ENCODE measurements around the gene TBC1D20.

TBC1D20 gene

DNA sequence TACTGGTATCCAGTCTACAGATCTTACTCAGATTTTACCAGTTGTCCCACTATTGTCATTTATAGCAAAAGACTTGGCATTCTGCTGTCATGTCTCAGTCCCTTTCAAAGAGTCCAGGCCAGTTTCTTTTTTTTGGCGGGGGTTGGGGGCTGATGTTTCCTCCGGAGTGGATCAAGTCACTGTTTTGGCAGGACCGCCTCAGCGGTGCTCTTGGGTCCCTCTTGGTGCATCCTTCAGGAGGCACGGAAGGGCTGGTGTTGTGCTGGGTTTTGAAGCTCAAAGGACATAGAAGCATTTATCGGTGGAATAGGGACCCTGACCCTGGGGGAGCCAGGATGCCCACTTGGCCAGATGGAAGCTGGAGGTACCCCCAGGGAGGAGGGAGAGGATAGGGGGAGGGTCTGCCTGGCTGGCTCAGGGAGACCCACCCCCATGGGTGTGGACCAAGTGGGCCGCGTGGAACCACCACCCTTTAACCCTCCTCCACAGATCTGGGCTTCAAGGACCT lies 43.4 kb downstream of the TBC1D20 start:
- DNase-seq = no peak

DNA sequence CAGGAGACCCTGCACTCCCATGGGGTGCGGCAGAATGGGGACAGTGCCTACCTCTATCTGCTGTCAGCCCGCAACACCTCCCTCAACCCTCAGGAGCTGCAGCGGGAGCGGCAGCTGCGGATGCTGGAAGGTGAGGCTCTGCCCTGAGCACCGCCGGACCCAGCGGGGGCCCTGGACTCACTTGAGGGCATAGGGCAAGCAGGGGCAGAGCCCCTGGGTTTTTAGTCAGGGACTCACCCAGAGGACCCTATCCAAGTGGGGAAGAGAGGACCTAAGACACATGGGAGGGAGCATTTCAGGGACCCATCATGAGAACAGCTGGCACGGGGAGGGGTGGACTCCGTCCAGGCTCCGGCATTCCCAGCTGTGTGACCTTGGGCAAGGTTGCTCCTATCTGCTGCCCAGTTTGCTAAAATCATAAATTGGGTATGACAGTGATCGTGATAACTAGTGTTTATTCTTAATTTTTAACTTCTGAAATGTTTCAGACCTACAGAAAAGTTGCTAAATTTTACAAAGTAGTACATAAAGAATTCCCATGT lies 44.5 kb downstream of the TBC1D20 start:
- no peak for DNase-seq

DNA sequence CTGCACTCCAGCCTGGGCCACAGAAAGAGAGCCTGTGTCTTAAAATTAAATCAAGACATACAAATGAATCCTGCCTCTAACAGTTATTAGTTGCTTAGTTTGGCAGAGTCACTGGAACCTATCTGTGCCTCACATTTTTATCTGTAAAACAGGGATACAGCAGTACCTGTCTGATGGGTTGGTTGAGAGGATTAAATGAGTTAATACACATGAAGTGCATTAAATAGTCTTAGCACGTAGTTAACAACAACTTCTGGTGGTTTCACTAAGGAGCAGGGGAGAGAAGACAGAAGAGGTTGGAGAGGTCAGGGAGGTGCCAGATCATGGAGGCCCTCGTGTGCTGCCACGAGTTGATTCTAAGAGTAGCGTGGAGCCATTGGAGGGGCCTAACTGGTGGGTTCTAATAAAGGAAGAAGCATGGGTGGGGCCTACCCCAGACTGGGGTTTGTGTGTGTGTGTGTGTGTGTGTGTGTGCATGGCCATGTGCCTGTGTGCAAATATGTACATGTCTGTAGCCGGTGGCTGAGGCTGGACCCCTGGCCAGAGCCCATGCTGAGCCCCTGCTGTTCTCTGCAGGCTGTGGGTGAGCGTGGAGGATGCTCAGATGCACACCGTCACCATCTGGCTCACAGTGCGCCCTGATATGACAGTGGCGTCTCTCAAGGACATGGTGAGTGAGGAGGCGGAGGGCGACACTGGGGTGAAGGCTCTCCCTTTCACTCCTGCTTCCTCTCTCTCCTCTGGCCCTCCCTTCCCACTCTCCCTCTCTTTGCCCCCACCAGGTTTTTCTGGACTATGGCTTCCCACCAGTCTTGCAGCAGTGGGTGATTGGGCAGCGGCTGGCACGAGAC lies 45.2 kb downstream of the TBC1D20 start:
- DNase-seq = no peak

DNA sequence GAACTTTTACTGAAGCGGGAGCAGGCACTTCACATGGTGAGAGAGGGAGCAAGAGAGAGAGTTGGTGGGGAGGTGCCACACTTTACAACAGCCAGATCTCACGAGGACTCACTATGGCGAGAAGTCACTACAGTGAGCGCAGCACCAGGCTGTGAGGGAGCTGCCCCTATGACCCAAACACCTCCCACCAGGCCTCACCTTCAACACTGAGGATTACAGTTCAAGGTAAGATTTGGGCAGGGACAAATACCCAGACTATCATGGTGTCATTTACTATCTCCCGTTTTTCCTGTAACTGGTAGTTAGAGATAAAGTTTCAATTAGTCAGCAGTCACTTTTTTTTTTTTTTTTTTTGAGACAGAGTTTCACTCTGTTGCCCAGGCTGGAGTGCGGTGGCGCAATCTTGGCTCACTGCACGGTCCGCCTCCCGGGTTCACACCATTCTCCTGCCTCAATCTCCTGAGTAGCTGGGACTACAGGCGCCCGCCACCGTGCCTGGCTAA lies 46.5 kb downstream of the TBC1D20 start:
- DNase-seq = no peak

DNA sequence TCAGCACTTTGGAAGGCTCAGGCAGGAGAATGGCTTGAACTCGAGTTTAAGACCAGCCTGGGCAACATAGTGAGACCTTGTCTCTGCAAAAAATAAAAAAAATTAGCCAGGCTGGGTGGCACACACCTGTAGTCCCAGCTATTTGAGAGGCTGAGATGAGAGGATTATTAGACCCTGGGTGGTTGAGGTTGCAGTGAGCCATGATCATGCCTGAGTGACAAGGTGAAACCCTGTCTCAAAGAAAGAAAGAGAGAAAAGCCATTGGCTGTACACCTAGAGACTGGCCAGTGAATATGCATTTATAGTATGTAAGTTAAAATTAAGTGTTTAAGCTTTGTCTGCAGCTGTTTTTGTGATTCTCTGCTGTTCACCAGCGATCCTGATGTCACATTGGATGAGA lies 48.2 kb downstream of the TBC1D20 start:
- no peak for DNase-seq

DNA sequence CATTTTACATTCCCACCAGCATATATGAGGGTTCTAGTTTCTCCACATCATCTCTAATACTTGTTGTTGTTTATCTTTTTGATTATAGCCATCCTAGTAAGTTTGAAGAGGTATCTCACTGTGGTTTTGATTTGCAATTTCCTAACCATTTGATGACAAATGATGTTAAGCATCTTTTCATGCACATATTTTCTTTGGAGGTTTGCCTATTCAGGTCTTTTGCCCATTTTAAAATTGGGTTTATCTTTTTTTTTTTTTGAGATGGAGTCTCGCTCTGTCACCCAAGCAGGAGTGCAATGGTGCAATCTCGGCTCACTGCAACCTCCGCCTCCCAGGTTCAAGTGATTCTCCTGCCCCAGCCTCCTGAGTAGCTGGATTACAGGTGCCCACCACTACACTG lies 50.3 kb downstream of the TBC1D20 start:
- DNase-seq = no peak

DNA sequence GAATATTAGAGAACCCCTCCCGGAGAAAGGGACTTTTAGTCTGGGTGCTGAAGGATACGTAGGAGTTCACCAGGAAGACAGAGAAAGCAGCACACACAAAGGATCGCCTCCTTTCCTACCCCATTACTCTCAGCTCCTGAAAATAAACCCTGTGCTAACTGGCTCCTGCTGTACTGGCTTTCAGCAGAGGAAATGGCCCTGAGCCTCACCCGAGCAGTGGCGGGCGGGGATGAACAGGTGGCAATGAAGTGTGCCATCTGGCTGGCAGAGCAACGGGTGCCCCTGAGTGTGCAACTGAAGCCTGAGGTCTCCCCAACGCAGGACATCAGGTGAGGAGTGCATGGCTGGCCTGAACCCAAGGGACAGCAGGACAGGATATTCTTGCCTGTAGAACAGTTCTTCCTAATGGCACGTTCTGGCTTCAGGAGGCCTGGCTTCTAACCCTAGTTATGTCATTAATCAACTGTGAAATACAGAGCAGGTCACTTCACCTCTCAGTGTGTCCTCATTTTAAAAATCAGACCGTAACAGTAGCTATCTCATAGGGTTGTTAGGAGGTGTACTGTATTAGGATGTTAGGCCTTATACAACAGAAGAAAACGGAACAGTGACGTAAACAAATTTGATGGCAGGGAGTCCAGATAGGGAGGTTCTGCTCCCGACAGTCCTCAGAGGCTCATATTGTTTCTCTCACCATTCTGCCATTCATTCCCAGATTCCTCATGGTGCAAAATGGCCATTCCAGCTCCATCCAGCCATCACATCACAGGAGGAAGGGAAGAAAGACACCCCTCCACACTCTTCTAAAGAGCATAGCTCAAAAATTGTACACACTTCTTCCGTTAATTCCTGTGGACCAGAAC lies 52.4 kb downstream of the TBC1D20 start:
- DNase-seq = no peak

DNA sequence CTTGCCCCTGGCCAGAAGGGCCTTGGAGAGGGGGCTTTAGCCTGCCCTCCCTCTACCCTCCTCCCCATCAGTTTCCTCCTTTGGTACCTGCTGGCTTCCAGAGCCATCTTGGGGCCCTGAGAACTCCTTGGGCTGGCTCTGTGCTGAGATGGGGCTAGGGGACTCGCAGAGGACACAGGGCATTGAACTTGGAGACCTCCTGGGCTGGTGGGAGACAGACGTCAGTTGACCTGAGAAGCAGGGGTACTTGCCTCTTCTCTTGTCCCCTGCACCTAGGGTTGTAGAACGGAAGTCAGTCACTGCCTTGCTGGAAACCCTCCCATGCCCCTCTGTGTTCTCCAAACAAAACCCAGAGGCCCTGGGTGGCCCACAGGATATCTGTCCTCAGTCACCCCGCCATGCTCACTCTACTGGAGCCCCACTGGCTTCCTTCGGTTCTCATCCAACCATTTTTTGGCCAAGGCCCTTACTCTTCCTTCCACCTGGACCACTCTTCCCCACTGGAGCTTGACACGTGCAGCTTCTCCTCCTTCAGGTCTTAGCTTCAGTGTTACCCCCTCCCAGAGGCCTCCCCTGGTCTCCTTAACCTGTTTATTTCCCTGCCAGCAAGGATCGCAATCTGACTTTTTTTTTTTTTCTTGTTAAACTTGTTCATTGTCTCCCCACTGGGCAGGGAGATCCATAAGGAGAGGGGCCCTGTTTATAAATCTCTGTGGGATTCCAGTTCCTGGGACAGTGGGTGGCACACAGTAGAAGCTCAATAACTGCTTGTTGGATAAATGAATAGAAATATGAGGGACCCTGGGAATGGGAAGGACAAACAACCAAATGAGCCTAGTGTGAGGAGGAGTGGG lies 53.3 kb downstream of the TBC1D20 start:
- DNase-seq = no peak

DNA sequence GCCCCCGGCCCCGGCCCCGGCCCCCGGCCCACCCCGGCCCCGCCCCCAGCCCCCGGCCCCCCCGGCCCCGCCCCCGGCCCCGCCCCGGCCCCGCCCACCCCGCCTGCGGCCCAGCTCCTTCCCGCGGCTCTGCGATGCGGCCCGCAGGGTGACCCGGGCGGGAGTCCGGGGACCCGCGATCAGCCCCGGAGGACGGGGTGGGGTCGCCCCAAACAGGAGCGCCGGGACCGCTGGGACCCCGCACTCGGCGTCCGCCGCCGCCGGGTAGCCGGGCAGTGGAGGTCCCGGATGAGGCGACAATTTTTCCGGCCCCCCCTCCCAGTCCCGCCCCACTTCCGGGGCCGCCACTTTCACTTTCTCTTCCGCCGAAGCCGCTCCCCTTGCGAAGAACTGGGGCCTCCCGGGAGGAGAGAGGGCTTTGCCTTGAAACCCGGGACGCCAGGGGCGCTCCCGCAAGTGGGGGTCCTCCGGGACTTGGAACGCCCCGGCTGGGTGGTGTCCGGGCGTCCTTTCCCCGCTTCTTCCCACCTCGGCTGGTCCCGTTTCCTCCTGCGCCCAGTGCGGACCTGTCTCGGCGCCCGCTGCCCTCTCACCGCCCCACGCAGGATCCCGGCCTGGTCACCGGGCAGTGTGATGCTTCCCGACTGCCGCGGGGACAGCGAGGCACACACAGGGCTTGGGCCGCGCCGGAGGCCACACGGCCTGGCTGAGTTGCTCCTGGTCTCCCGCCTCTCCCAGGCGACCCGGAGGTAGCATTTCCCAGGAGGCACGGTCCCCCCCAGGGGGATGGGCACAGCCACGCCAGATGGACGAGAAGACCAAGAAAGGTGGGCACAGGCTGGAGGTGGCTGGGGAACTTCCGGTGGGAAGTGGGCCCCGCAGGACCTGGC lies 54.1 kb downstream of the TBC1D20 start, which contains the start of gene RBCK1:
Gene RBCK1, plus strand, starts transcription at position 347 of the 890 bp plus-strand sequence. Its CDS starts 459 bp downstream, at position 806.
- peak; percentile 86 for DNase-seq

DNA sequence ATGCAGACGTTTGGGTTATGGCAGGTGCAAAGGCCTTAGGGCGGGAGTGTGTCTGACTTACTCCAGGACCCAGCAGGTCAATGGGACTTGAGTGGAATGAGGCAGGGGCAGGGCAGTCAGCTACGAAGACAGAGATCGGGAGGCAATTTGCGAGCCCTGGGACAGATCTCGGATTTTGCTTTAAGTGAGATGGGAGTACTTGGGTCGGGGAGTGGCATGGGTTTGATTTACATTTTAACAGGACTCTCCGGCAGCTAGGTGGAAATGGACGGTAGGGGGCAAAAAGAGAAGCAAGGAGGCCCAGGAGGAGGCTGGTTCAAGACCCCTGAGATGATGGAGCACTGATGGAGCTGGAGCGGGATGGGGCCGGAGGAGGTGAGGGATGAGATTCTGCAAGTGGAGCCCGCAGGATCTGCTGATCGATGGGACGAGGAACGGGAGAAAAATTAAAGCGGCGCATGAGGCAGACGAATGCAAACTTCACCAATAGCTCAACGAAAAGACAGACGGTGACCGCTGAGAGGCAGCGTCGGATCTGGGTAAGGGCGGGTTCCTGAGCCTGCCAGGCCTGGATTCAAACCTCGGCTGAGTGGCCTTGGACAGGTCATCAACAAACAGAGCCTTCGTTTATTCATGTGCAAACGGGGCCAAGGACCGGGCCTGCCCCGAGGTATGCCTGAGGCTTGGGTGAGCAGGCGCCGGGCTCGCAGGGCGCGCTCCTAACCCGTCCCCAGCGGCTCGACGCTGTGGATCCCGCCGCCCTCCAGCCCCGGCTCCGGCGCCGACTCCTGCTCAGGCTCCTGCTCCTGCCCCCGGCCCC lies 55.0 kb downstream of the TBC1D20 start:
- DNase-seq = no peak

DNA sequence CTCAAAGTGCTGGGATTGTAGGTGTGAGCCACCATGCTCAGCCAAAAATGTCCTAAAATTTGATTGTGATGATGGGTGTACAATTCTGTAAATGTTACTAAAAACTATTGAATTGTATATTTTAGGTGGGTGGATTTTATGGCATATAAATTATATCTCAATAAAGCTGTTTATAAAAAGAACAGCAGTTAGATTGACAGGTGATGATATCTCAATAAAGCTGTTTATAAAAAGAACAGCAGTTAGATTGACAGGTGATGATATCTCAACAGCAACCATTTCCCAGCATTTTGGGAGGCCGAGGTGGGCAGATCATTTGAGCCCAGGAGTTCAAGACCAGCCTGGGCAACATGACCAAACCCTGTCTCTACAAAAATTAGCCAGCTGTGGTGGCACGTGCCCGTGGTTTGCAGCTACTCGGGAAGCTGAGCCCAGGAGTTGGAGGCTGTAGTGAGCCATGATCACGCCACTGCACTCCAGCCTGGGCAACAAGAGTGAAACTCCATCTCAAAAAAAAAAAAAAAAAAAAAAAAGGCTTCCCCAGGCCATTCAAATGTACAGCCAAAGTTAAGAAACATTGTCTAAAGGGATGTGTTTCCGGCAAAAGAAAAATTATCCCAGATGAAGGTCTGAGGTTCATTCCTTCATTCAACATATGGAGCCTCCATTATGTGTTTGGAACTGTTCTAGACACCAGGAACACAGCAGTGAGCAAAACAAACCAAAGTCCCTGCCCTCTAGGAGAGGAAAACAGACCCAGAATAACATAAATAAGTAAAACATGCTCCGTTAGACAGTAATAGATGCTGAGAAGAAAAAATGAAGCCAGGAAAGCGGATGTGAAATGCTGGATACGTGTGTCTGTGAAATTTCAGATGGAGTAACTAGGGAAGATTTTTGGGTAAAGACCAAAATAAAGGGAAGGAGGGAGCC lies 55.9 kb downstream of the TBC1D20 start:
- no peak for DNase-seq

DNA sequence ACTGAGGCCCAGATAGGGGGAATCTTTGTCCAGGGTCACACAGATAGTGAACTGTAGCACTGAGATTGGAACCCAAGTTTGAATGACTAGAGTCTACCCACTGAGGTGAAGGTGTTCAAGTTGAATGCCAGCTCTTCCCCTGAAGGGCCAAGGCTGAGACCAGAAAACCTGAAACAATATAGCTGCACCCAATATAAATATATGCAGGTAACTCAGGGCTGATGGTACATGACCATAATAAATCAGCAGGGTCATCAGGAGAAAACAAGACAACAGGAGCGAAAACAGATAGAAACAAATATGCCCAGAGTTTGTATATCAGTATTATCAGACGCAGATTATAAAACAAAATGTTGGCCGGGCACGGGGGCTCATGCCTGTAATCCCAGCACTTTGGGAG lies 58.2 kb downstream of the TBC1D20 start:
- no peak for DNase-seq

DNA sequence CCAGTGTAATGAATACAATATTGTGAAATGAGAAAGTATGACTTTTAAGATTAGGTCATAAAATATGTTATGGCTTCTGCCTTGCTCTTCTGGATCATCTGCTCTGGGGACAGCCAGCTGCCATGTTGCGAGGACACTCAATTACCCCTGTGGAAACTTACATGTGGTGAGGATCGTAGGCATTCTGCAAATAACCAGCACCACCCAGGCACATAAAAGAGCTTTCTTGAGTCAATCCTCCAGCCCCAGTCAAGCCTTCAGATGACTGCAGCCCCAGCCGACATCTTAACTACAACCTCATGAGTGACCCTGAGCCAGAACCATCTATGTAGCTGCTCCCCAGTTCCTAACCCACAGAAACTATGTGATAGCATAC lies 58.8 kb downstream of the TBC1D20 start:
- no peak for DNase-seq

DNA sequence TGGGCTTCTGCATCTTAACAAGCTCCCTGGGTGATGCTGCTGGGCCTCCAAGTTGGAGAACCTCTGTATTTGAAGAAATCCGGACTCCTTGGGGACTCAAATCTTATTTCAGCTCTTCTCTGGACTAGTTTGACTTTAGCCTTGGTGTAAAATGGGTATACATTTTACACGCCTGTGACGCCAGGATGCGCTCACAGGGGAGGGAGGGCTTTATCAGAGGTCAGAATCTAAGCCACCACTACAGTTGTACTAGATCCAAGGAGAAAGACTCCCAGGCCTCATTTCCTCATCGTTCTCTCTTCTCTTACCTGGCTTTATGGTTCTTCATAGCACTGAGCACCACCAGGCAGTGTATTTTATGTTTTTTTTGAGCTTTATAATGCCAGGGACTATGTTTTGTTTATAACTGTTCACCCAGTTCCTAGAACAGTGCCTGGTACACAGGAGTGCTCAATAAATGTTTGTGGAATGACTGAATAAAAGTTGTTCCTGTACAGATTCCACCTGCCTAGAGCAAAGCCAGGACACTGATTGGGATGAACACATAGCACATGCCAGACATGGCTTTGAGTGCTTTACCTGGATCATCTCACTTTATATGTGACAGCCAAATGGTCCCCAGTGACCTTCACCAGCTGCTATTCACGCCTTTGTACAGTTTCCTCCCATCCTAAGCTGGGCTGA lies 59.3 kb downstream of the TBC1D20 start:
- no peak for DNase-seq

DNA sequence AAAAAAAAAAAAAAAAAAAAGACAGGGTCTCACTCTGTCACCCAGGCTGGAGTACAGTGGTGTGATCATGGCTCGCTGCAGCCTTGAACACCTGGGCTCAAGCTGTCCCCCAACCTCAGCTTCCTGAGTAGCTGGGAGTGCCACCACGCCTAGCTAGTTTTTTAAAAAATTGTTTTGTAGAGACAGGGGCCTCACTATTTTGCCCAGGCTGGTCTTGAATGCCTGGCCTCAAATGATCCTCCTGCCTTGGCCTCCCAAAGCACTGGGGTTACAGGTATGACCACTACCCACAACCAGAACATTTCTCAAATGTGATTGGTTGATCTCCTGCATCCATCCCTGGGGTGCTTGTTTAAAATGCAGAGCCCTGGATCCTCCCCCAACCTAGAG lies 59.8 kb downstream of the TBC1D20 start:
- no peak for DNase-seq

DNA sequence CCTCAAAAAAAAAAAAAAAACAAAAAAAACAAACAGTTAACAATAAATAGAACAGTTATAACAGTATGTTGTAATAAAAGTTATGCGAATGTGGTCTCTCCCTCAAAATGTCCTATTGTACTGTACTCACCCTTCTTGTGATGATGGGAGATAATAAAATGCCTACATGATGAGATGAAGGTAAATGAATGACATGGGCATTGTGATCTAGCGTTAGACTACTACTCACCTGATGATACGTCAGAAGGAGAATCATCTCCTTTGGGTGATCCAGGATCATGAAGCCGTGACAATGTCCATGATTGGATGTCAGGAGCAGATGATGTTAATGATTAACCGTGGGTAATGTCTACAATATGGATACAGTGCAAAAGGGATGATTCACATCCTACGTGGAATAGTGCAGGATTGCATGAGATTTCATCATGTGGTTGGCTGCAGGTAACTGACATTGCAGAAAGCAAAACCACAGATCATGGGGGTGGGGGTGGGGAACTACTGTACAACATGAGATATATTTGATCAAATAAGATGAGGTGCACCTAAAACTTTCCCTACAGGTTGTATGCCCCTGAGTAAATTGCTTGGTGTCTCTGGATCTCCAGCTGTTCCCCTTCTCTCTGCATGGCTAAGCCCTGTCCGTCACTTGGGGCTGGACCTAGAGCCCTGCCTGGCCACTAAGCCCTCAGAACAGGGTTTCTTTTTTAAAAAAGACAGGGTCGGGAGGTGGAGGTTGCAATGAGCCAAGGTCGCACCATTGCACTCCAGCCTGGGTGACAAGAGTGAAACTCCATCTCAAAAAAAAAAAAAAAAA lies 60.4 kb downstream of the TBC1D20 start:
- no peak for DNase-seq

DNA sequence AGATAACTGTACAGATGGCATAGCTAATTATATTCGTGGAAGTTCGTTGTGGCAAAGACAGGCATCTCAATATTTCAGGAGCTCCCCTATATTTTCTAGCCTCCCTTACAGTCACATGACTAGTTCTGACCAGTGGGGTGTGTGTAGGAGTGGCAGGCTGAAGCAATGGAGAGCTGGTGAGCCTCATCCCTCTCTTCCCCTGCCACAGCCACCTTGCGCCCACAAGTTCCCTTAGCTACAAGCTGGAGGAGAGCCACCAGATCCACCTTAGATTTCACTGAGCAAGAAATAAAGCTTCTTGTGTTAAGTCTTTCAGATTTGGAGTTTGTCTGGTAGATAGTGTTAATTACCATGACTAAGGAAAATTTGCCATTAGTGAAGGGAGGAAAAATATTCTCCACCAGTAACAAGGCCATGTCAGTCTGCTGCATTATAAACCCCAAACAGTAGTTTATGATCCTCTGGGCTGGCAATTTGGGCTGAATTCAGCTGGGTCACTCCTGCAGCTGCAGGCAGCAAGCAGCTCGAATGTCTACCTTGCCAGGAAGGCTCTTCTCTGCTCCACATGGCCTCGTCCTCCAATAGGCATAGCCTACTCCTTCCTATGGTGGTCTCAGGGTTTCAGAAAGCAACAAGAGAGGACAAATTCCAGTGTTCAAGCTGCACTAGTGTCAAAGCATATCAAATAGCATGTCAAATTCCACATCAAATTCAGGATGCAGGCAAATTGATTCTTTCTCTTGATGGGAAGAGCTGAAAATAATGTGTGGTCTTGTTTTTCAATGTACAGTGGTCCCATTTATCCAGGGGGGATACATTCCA lies 61.7 kb downstream of the TBC1D20 start:
- DNase-seq = no peak
